Adipose tissue (tissue), 3 donors: ENCODE measurements around the gene NIT1. TPM values are rescaled to one million over a fixed set of nuclear protein-coding genes. Genes with fewer than 3 reads are reported as not detected.

Experiments
- H3K27ac ChIP-seq: one replicate; pipeline ENCODE4 v1.5.1; 2013; ENCODE audit warnings: low read depth, low read length
- WGBS, 3 donors: extraction: QIAGEN DNeasy Blood & Tissue Kit; methylation state at CpG; one replicate each; pipeline ENCODE4 v1.1.7; 2013; 5-methylcytosine and 5-hydroxymethylcytosine counted together
- polyA plus RNA-seq, 3 donors: library from polyadenylated mRNA; stranded (reverse); fragments of 200-250 nt; gene quantifications; one replicate each; pipeline ENCODE4 v1.2.3, GENCODE V29; 2013
- donor health status: healthy with polysubstance abuse.
- donor health status: Bipolar disorder and iron deficiency.
- donor health status: healthy.

The NIT1 gene
- polyA plus RNA-seq, 3 donors = 23.7 to 48.1 (median 41.2) TPM

GRCh38 chr1:161082996-161083747 is 34.7 kb upstream of the NIT1 start:
- no peak overlapping the region for H3K27ac ChIP-seq
- WGBS, 3 donors = 44 to 55% (median 45%) methylated on average over 7 to 8 of the region's 8 CpGs

DNA sequence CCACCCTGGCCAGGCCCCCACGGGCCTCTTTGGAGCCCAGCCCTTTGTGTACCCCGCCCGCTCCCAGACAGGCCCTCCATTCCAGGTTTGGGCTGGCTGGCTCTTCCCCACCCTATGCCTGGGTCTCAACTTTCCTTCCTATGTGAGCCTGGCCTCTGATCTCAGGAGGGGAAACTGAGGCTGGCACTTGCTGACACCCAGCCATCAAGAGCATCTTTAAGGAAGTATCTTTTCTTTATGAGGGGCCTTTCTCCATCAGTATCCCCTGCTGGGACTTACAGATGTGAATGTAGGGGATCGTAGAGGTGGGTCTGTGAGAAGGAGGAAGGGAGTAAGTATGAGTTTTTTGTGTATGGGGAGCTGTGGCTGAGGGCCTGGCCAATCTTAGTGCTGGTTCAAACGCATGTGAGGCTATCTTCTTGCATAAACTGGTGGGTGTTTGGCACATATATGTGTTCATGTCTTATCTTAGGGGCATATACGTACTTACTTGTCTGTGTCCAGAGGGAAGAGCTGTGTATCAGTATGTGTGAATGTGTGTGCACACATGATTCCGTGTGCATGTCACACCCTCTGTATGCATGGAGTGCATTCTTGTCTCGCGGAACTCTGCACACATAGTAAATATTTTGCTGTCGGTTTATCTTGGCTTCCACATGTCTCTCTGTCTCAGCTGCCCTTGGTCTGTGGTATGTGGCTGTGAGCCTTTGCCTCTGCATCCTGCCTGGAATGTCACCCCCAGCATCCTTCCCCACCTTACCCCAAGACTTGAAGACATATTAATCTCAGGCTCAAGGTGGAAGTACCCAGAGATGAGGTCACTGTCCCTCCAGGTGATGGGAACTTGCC is 33.9 kb upstream of the NIT1 start:
- H3K27ac ChIP-seq = no peak overlapping the region
- 67 to 78% (median 73%) methylated on average over 10 of the region's 10 CpGs for WGBS, 3 donors

- WGBS, 3 donors = 89 to 100% (median 92%) methylated on average over 1 of the region's 1 CpG
Measured at GRCh38 chr1:161084597-161084988, 33.3 kb upstream of the NIT1 start.

GRCh38 chr1:161085165-161085564 is 32.7 kb upstream of the NIT1 start:
- no peak overlapping the region for H3K27ac ChIP-seq
- WGBS, 3 donors = 55 to 76% (median 68%) methylated on average over 2 of the region's 2 CpGs

More at GRCh38 chr1:161084597-161084988, 33.3 kb upstream of the NIT1 start:
- no peak overlapping the region for H3K27ac ChIP-seq

DNA sequence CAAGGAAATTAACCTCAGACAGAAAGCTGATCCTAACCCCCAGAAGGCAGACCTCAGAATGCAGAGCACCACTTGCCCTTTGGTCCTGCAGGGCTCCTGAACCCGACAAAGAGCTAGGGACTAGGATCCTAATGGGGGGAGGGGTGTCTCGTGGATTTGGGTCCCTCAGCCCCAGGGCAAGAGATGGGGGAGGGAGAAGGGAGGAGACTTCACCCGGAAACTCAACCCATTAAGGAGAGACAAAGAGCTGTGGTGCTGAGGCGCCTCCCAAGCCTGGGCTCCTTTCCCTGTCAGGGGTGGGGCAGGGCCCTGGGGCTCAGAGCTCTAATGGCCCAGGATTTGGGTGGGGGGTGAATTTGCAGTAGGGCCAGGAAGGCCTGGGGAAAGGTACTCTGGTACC is 31.4 kb upstream of the NIT1 start:
- H3K27ac ChIP-seq = no peak overlapping the region
- WGBS, 3 donors = 55 to 78% (median 77%) methylated on average over 4 of the region's 4 CpGs

DNA sequence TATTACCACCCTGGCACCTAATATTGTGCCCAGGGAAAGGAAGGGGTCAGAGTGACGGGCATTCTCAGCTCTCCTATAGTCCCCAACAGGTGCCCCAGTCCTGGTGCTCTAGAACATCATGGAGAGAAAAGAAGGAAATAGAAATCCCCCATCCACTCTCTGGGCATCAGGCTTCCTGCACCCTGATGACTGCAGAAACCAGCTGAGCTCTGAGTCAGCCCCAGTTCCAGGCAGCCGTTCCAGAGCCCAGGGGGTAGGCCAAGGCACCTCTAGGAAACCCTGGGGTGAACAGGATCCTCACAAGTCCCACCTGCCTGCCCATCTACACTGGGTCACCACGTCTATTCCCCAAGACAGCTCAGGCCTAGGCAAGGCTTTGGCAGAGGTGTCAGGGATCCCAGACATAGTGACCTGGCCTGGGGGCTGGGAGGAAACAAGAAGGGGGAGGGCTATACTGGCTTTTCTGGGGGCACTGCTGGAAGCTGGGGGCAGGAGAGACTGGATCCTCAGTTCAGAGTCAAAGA is 29.3 kb upstream of the NIT1 start:
- no peak overlapping the region for H3K27ac ChIP-seq
- WGBS, 3 donors = 59 to 86% (median 81%) methylated on average over 3 of the region's 3 CpGs

DNA sequence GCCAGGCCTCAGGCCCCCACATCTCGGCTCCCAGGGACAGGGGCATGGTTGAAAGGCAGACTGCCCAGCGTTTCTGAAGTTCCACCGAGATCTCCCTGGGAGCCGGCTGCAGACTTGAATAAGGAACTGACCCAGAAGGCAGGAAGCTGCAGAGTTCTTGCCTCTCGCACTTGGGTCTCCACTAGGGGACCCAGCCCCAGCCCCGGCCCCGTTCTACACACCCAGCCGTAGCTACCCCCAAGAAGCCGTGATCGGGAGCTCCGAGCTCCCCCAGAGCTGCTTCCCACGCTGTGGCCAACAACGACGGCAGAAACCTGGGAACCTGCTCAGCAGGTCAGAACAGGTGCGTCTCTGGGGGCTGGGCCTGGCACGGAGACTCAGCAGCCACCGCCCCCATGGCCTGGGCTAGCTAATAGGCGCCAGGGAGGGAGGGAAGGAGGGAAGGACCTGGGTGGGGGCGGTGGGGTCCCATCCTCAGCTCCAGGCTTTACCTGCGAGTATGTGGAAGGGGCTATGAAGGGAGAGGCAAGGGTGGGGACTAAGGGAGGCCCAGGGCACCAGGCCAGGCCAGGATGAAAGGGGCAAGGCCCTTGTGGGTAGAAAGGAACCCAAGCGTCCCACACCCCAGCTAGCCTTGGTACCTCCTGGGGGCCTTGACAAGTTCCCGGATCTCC is 28.5 kb upstream of the NIT1 start, which contains the start of gene NECTIN4:
TSS of gene NECTIN4 (minus strand) at position 308 of the 674 bp plus-strand sequence. CDS start at position 46, 262 bp downstream.
- no peak within 1 kb of the TSS for H3K27ac ChIP-seq
- 30 to 72% (median 70%) methylated on average over 21 to 22 of the region's 22 CpGs for whole genome bisulfite sequencing, 3 donors

GRCh38 chr1:161089938-161090337 is 28.0 kb upstream of the NIT1 start:
- 85 to 95% (median 90%) methylated on average over 5 of the region's 5 CpGs for WGBS, 3 donors
- H3K27ac ChIP-seq = no peak overlapping the region

DNA sequence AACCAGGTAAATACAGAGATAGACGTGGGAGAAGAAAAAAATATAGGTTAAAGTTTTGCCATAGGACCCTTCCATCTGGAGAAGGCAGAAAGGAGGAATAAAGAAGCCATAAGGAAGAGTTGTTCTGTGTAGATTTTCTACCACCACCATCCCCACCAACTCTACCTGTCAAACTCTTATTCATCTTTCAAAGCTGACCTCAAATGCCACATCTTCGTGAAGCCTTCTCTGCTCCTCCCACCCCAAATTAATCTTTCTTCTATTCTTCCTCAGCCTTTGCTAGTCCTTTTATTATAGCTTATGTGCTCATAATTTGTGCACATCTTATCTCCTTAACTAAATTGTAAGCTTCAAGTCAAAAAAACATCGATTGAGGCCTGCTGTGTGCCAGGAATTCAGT is 27.3 kb upstream of the NIT1 start:
- WGBS, 3 donors = 78 to 87% (median 84%) methylated on average over 3 of the region's 3 CpGs
- no peak overlapping the region for H3K27ac ChIP-seq

GRCh38 chr1:161091093-161091492 is 26.8 kb upstream of the NIT1 start:
- H3K27ac ChIP-seq = no peak overlapping the region
- WGBS, 3 donors = 83 to 90% (median 89%) methylated on average over 5 of the region's 5 CpGs

DNA sequence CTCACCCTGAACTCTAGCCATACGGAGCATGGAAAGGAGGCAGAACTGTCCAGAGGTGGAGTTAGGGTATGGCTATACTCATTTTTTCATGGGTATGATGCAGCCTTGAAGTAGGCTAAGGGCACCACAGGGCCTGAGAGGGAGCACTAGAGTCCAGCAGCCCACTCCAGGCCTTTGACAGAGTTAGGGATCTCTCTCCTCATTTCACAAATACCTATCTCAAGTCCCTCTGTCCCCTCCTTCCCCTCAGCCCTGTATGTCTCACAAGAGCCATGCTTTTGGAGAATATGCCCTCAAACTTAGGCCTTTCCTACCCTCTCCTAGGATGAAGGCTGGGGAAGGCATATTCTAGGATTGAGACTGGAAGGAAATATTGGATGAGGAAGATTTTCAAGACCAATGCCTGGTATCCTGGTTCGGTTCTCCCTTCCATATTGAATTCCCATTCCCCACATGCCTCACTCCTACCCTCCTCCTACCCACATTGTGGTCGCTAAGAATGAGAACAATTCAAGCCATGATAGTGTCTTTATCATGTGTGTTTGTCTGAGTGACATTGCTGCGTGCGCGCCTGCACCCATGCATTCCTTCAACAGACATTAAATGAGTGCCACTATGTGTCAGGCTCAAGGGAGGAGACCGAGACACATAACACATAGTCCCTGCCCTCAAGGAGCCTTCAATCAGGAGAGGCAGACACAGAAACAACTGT is 26.0 kb upstream of the NIT1 start:
- 89 to 93% (median 93%) methylated on average over 7 of the region's 7 CpGs for whole genome bisulfite sequencing, 3 donors
- no peak overlapping the region for H3K27ac ChIP-seq

DNA sequence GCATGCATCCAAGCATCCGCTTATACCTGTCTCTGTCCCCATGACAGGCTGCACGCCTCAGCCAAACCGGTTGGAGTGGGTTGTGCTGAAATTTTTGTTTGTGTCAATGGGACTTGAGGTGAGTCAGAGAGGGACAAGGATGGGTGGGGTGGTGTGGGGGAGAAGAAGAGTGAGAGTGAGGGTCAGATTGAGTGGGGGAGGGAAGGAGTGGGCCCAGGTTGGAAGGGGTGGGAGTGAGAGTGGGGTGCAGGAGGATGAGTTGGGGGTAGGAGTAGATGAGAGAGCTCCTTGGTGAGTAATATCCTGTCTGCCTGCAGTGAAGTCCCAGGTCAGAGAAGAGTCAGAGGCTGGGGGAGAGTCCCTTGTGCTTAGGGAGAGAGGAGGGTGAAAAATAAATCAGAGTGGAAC is 25.3 kb upstream of the NIT1 start:
- WGBS, 3 donors = 77 to 88% (median 85%) methylated on average over 3 of the region's 3 CpGs
- no peak overlapping the region for H3K27ac ChIP-seq

- H3K27ac ChIP-seq = no peak overlapping the region
- WGBS, 3 donors = 92 to 99% (median 97%) methylated on average over 14 of the region's 14 CpGs
Measured at GRCh38 chr1:161094481-161094880, 23.4 kb upstream of the NIT1 start.

GRCh38 chr1:161095230-161095629 is 22.7 kb upstream of the NIT1 start:
- 86 to 88% (median 88%) methylated on average over 6 of the region's 6 CpGs for WGBS, 3 donors
- no peak overlapping the region for H3K27ac ChIP-seq

GRCh38 chr1:161096015-161096414 is 21.9 kb upstream of the NIT1 start:
- H3K27ac ChIP-seq = no peak overlapping the region
- 89 to 97% (median 94%) methylated on average over 2 of the region's 2 CpGs for WGBS, 3 donors

GRCh38 chr1:161096530-161096929 is 21.4 kb upstream of the NIT1 start:
- no peak overlapping the region for H3K27ac ChIP-seq
- WGBS, 3 donors = 7 to 82% (median 32%) methylated on average over 1 of the region's 1 CpG

DNA sequence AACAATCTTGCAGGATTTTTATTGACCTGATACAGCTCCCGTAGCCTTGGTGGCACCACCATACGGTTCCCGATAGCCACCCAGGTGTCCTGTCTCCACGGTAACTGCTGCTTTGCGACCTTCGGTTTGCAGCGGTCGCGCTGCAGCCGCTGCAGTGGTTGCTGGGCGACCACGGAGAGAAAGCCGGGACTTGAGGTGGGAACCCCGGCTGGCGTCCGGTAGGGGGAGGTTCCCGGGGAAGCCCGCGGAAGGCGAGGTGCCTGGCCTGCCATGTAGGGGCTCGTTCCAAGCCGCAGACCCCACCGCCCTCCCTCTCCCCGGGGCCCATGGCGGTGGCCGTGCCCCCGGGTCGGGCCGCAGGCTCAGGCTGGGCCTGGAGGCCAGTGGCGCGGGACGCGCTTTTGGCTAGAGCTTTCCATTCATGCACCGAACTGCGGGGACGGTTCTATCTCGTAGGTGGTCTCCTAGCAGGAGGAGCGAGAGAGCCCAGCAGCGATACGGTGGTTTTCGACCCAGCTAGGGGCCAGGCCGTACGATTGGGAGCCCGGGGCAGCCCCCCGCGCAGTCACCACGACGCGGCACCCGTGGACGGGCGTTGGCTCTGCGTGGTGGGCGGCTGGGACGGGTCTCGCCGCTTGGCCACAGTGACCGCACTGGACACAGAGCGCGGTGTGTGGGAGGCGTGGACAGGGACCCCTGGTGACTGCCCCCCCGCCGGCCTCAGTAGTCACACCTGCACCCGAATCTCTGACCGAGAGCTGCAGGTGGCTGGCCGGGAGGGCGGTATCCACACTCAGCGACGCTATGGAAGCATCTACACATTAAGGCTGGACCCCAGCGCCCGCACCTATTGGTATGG is 19.5 kb upstream of the NIT1 start, which contains the start of gene KLHDC9:
TSS of gene KLHDC9 (plus strand) at position 152 of the 859 bp plus-strand sequence. CDS start at position 327, 175 bp downstream.
- H3K27ac ChIP-seq = no peak within 1 kb of the TSS
- WGBS, 3 donors = 3 to 12% (median 11%) methylated on average over 70 to 71 of the region's 71 CpGs
